Measurements from ENCODE around the gene NUP43.

DNA sequence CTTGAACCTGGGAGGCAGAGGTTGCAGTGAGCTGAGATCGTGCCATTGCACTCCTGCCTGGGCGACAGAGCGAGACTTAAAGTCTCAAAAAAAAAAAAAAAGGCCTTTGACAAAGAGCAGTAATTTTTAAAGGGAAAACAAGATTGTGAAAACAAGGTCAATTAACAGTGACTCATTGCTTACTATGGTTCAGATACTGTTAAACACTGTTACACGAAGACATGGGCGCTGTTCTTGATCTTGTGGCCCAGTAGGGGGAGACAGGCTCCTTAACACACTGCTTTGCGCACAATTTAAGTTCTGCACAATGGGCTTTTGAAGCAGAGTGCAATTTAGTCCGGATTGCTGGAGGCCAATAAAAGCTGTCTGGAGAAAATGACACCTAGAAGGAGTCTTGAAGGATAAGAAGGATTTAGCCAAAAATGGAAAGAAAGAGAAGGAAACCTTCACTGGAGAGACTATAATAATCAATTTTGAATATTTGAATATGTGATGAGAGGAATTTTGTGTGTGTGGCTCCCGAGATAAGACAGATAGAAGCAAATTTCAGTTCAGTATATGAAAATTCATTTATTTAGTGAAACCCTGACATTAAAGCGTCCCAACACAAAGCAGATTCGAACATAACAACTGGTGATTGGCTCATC, 22.4 kb downstream of the NUP43 start:
- TF ChIP-seq RAD21 (conservative IDR thresholded peaks at IDR 0.05) (peak; percentile 34), EZH2 (IDR thresholded peaks at IDR 0.05; ENCODE audit: borderline replicate concordance, insufficient read depth, low read length, poor library complexity, severe bottlenecking) (no peak), POLR2AphosphoS5 (IDR thresholded peaks at IDR 0.05) (no peak), MXI1 (conservative IDR thresholded peaks at IDR 0.05; ENCODE audit: poor library complexity, severe bottlenecking) (no peak), EP300 (conservative IDR thresholded peaks at IDR 0.05; ENCODE audit: poor library complexity, severe bottlenecking) (no peak), SMC3 (conservative IDR thresholded peaks at IDR 0.05; ENCODE audit: poor library complexity) (no peak)
- TF ChIP-seq, protein P1, sequence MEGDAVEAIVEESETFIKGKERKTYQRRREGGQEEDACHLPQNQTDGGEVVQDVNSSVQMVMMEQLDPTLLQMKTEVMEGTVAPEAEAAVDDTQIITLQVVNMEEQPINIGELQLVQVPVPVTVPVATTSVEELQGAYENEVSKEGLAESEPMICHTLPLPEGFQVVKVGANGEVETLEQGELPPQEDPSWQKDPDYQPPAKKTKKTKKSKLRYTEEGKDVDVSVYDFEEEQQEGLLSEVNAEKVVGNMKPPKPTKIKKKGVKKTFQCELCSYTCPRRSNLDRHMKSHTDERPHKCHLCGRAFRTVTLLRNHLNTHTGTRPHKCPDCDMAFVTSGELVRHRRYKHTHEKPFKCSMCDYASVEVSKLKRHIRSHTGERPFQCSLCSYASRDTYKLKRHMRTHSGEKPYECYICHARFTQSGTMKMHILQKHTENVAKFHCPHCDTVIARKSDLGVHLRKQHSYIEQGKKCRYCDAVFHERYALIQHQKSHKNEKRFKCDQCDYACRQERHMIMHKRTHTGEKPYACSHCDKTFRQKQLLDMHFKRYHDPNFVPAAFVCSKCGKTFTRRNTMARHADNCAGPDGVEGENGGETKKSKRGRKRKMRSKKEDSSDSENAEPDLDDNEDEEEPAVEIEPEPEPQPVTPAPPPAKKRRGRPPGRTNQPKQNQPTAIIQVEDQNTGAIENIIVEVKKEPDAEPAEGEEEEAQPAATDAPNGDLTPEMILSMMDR (IDR thresholded peaks at IDR 0.05; ENCODE audit: poor library complexity, severe bottlenecking): peak; percentile 54
